HEK293 (cell line): ENCODE data around the gene RNF225.
A peak's percentile ranks its signal among the peaks of the same experiment; 100 is the strongest.

ENCODE experiments used
- BCL11B ChIP-seq: fragments of 450-650 bp; formaldehyde crosslinking; IDR thresholded peaks from 2 replicates; pipeline ENCODE4 v1.5.1; 2016; ENCODE audit warnings: low read depth, missing biosample characterization, missing genetic modification characterization
- GLIS1 ChIP-seq: fragments of 450-650 bp; formaldehyde crosslinking; IDR thresholded peaks from 2 replicates; pipeline ENCODE4 v1.5.1; 2016; ENCODE audit warnings: missing biosample characterization, missing genetic modification characterization
- MZF1 ChIP-seq: fragments of 450-650 bp; formaldehyde crosslinking; IDR thresholded peaks from 2 replicates; pipeline ENCODE4 v1.5.1; 2017; ENCODE audit warnings: missing biosample characterization, missing genetic modification characterization, borderline replicate concordance
- RBAK ChIP-seq: fragments of 450-650 bp; formaldehyde crosslinking; IDR thresholded peaks from 2 replicates; pipeline ENCODE4 v1.5.1; 2016; ENCODE audit warnings: missing biosample characterization, missing genetic modification characterization
- SETDB1 ChIP-seq: IDR thresholded peaks from one replicate; pipeline ENCODE4 v1.6.1; 2017; ENCODE audit warnings: mild to moderate bottlenecking, low read length, moderate library complexity, mixed read lengths; ENCODE audit not compliant: insufficient read length
- TRIM28 ChIP-seq: IDR thresholded peaks from 2 replicates; pipeline ENCODE4 v1.6.1; 2011; ENCODE audit warnings: low read length, control low read depth, borderline replicate concordance
- ZBTB17 ChIP-seq: fragments of 450-650 bp; formaldehyde crosslinking; IDR thresholded peaks from 2 replicates; pipeline ENCODE4 v1.5.1; 2016; ENCODE audit warnings: missing biosample characterization, missing genetic modification characterization
- ZNF10 ChIP-seq: fragments of 450-650 bp; formaldehyde crosslinking; IDR thresholded peaks from 2 replicates; pipeline ENCODE4 v1.5.1; 2017; ENCODE audit warnings: missing biosample characterization, missing genetic modification characterization
- ZNF121 ChIP-seq: fragments of 450-650 bp; formaldehyde crosslinking; IDR thresholded peaks from 2 replicates; pipeline ENCODE4 v1.5.1; 2016; ENCODE audit warnings: missing biosample characterization, missing genetic modification characterization
- ZNF133 ChIP-seq: fragments of 450-650 bp; formaldehyde crosslinking; IDR thresholded peaks from 2 replicates; pipeline ENCODE4 v1.5.1; 2016; ENCODE audit warnings: missing biosample characterization, missing genetic modification characterization
- ZNF155 ChIP-seq: fragments of 450-650 bp; formaldehyde crosslinking; IDR thresholded peaks from 2 replicates; pipeline ENCODE4 v1.5.1; 2016; ENCODE audit warnings: missing biosample characterization, missing genetic modification characterization
- ZNF202 ChIP-seq: fragments of 450-650 bp; formaldehyde crosslinking; IDR thresholded peaks from 2 replicates; pipeline ENCODE4 v1.5.1; 2016; ENCODE audit warnings: missing biosample characterization, missing genetic modification characterization, borderline replicate concordance
- ZNF23 ChIP-seq: fragments of 450-650 bp; formaldehyde crosslinking; IDR thresholded peaks from 2 replicates; pipeline ENCODE4 v1.5.1; 2016; ENCODE audit warnings: missing biosample characterization, missing genetic modification characterization, borderline replicate concordance
- ZNF366 ChIP-seq: fragments of 450-650 bp; formaldehyde crosslinking; conservative IDR thresholded peaks from 2 replicates; pipeline ENCODE4 v1.5.1; 2016; ENCODE audit warnings: missing biosample characterization, missing genetic modification characterization
- ZNF404 ChIP-seq: fragments of 450-650 bp; formaldehyde crosslinking; IDR thresholded peaks from 2 replicates; pipeline ENCODE4 v1.5.1; 2017; ENCODE audit warnings: missing biosample characterization, missing genetic modification characterization
- ZNF416 ChIP-seq: fragments of 450-650 bp; formaldehyde crosslinking; IDR thresholded peaks from 2 replicates; pipeline ENCODE4 v1.5.1; 2016; ENCODE audit warnings: missing biosample characterization, missing genetic modification characterization
- ZNF501 ChIP-seq: fragments of 450-650 bp; formaldehyde crosslinking; IDR thresholded peaks from 2 replicates; pipeline ENCODE4 v1.5.1; 2016; ENCODE audit warnings: missing biosample characterization, missing genetic modification characterization
- ZNF555 ChIP-seq: fragments of 450-650 bp; formaldehyde crosslinking; conservative IDR thresholded peaks from 2 replicates; pipeline ENCODE4 v1.5.1; 2017; ENCODE audit warnings: missing biosample characterization, mild to moderate bottlenecking, missing genetic modification characterization, inconsistent platforms
- ZNF558 ChIP-seq: fragments of 450-650 bp; formaldehyde crosslinking; IDR thresholded peaks from 2 replicates; pipeline ENCODE4 v1.5.1; 2016; ENCODE audit warnings: missing biosample characterization, missing genetic modification characterization
- ZNF600 ChIP-seq: fragments of 450-650 bp; formaldehyde crosslinking; IDR thresholded peaks from 2 replicates; pipeline ENCODE4 v1.5.1; 2016; ENCODE audit warnings: missing biosample characterization, missing genetic modification characterization
- ZNF664 ChIP-seq: fragments of 450-650 bp; formaldehyde crosslinking; IDR thresholded peaks from 2 replicates; pipeline ENCODE4 v1.5.1; 2016; ENCODE audit warnings: missing biosample characterization, missing genetic modification characterization
- ZNF701 ChIP-seq: fragments of 450-650 bp; formaldehyde crosslinking; IDR thresholded peaks from 2 replicates; pipeline ENCODE4 v1.5.1; 2016; ENCODE audit warnings: missing biosample characterization, missing genetic modification characterization
- ZNF776 ChIP-seq: fragments of 450-650 bp; formaldehyde crosslinking; IDR thresholded peaks from 2 replicates; pipeline ENCODE4 v1.5.0; 2017; ENCODE audit warnings: missing biosample characterization, missing genetic modification characterization, borderline replicate concordance
- ZNF792 ChIP-seq: fragments of 450-650 bp; formaldehyde crosslinking; IDR thresholded peaks from 2 replicates; pipeline ENCODE4 v1.5.1; 2016; ENCODE audit warnings: missing biosample characterization, missing genetic modification characterization
- ZSCAN16 ChIP-seq: fragments of 450-650 bp; formaldehyde crosslinking; IDR thresholded peaks from 2 replicates; pipeline ENCODE4 v1.5.1; 2016; ENCODE audit warnings: missing biosample characterization, missing genetic modification characterization
- ZSCAN30 ChIP-seq: fragments of 450-650 bp; IDR thresholded peaks from 2 replicates; pipeline ENCODE4 v1.5.1; 2018; ENCODE audit warnings: missing biosample characterization, mild to moderate bottlenecking, missing genetic modification characterization, moderate library complexity
- ZXDB ChIP-seq: fragments of 450-650 bp; formaldehyde crosslinking; IDR thresholded peaks from 2 replicates; pipeline ENCODE4 v1.5.1; 2016; ENCODE audit warnings: missing biosample characterization, missing genetic modification characterization
- TF ChIP-seq, protein P1 (sequence below): fragments of 450-650 bp; formaldehyde crosslinking; IDR thresholded peaks from 2 replicates; pipeline ENCODE4 v1.5.1; 2016; ENCODE audit warnings: missing biosample characterization, missing genetic modification characterization
- TF ChIP-seq, protein P2 (sequence below): fragments of 450-650 bp; formaldehyde crosslinking; IDR thresholded peaks from 2 replicates; pipeline ENCODE4 v1.5.1; 2016; ENCODE audit warnings: missing biosample characterization, missing genetic modification characterization, borderline replicate concordance
- TF ChIP-seq, protein P3 (sequence below): fragments of 450-650 bp; formaldehyde crosslinking; IDR thresholded peaks from 2 replicates; pipeline ENCODE4 v1.5.1; 2016; ENCODE audit warnings: missing biosample characterization, missing genetic modification characterization
- TF ChIP-seq, protein P4 (sequence below): fragments of 450-650 bp; formaldehyde crosslinking; IDR thresholded peaks from 2 replicates; pipeline ENCODE4 v1.5.1; 2016; ENCODE audit warnings: missing biosample characterization, missing genetic modification characterization

Gene RNF225

DNA sequence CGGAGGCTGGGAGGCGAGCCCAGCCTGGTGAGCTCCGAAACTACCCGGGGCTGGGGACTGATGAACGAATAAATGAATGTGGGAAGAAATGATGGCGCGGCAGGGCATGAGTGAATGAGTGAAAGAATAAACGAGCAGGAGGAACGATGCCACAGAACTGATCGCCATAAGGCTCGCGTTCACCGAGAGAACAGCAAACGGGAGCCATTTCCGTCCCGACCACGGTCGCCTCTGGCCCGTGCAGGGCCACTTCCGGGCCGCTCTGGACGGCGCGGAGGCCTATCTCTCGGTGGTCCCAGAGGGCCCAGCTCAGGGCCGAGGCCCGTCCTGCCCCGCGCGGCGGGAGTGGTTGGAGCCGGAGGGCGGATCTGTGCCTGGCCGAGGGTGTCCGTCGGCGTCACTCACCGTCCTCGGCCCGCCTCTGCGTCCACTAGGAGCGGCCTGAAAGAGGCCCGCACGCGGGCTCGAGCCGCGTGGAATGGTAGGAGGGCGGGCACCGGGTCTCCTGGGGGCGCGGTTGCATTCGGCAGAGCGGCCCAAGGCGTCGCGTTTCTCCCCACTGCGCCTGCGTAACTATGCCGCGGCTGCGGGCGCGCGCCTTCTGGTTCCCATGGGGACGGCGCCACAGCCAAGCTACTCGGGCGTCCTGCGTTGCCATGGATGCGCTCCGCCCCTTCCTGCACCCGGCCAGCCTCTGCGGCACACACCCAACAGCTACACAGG, 33.0 kb upstream of the RNF225 start, which contains the start of gene ZNF497 (continued):
- TF ChIP-seq ZNF416 (tag by site-specific recombination) = no peak
- peak; percentile 9; the same call in 1 of the 2 replicates for TF ChIP-seq TRIM28
- peak; percentile 89 for TF ChIP-seq ZNF600 (tag by site-specific recombination)
- TF ChIP-seq ZNF404 = no peak
- TF ChIP-seq ZNF366 (tag by site-specific recombination) = 0 out of 2 replicates have a peak, but pooled peaks have one; percentile 41
- no peak for TF ChIP-seq ZNF10 (tag by site-specific recombination)
- TF ChIP-seq ZNF701 (tag by site-specific recombination) = no peak
- TF ChIP-seq, protein P1, sequence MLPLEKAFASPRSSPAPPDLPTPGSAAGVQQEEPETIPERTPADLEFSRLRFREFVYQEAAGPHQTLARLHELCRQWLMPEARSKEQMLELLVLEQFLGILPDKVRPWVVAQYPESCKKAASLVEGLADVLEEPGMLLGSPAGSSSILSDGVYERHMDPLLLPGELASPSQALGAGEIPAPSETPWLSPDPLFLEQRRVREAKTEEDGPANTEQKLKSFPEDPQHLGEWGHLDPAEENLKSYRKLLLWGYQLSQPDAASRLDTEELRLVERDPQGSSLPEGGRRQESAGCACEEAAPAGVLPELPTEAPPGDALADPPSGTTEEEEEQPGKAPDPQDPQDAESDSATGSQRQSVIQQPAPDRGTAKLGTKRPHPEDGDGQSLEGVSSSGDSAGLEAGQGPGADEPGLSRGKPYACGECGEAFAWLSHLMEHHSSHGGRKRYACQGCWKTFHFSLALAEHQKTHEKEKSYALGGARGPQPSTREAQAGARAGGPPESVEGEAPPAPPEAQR (tag by site-specific recombination) = no peak; the same call in 1 of the 2 replicates
- TF ChIP-seq GLIS1 = peak; percentile 68
- TF ChIP-seq ZXDB (tag by site-specific recombination) = peak; percentile 92
- TF ChIP-seq, protein P2, sequence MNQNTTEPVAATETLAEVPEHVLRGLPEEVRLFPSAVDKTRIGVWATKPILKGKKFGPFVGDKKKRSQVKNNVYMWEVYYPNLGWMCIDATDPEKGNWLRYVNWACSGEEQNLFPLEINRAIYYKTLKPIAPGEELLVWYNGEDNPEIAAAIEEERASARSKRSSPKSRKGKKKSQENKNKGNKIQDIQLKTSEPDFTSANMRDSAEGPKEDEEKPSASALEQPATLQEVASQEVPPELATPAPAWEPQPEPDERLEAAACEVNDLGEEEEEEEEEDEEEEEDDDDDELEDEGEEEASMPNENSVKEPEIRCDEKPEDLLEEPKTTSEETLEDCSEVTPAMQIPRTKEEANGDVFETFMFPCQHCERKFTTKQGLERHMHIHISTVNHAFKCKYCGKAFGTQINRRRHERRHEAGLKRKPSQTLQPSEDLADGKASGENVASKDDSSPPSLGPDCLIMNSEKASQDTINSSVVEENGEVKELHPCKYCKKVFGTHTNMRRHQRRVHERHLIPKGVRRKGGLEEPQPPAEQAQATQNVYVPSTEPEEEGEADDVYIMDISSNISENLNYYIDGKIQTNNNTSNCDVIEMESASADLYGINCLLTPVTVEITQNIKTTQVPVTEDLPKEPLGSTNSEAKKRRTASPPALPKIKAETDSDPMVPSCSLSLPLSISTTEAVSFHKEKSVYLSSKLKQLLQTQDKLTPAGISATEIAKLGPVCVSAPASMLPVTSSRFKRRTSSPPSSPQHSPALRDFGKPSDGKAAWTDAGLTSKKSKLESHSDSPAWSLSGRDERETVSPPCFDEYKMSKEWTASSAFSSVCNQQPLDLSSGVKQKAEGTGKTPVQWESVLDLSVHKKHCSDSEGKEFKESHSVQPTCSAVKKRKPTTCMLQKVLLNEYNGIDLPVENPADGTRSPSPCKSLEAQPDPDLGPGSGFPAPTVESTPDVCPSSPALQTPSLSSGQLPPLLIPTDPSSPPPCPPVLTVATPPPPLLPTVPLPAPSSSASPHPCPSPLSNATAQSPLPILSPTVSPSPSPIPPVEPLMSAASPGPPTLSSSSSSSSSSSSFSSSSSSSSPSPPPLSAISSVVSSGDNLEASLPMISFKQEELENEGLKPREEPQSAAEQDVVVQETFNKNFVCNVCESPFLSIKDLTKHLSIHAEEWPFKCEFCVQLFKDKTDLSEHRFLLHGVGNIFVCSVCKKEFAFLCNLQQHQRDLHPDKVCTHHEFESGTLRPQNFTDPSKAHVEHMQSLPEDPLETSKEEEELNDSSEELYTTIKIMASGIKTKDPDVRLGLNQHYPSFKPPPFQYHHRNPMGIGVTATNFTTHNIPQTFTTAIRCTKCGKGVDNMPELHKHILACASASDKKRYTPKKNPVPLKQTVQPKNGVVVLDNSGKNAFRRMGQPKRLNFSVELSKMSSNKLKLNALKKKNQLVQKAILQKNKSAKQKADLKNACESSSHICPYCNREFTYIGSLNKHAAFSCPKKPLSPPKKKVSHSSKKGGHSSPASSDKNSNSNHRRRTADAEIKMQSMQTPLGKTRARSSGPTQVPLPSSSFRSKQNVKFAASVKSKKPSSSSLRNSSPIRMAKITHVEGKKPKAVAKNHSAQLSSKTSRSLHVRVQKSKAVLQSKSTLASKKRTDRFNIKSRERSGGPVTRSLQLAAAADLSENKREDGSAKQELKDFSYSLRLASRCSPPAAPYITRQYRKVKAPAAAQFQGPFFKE = no peak
- no peak for TF ChIP-seq ZNF121
- TF ChIP-seq, protein P3, sequence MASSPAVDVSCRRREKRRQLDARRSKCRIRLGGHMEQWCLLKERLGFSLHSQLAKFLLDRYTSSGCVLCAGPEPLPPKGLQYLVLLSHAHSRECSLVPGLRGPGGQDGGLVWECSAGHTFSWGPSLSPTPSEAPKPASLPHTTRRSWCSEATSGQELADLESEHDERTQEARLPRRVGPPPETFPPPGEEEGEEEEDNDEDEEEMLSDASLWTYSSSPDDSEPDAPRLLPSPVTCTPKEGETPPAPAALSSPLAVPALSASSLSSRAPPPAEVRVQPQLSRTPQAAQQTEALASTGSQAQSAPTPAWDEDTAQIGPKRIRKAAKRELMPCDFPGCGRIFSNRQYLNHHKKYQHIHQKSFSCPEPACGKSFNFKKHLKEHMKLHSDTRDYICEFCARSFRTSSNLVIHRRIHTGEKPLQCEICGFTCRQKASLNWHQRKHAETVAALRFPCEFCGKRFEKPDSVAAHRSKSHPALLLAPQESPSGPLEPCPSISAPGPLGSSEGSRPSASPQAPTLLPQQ = peak; percentile 78
- TF ChIP-seq ZNF202 = no peak
- TF ChIP-seq, protein P4, sequence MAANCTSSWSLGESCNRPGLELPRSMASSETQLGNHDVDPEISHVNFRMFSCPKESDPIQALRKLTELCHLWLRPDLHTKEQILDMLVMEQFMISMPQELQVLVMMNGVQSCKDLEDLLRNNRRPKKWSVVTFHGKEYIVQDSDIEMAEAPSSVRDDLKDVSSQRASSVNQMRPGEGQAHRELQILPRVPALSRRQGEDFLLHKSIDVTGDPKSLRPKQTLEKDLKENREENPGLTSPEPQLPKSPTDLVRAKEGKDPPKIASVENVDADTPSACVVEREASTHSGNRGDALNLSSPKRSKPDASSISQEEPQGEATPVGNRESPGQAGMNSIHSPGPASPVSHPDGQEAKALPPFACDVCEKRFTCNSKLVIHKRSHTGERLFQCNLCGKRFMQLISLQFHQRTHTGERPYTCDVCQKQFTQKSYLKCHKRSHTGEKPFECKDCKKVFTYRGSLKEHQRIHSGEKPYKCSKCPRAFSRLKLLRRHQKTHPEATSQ (tag by site-specific recombination) = no peak
- TF ChIP-seq ZSCAN30 (tag by site-specific recombination) = peak; percentile 95
- TF ChIP-seq ZNF664 (tag by site-specific recombination) = no peak
- no peak for TF ChIP-seq ZNF155 (tag by site-specific recombination)
- TF ChIP-seq ZNF555 (tag by site-specific recombination) = no peak
- TF ChIP-seq ZNF558 (tag by site-specific recombination) = no peak
- no peak; the same call in 1 of the 2 replicates for TF ChIP-seq ZNF501 (tag by site-specific recombination)
- TF ChIP-seq SETDB1 = no peak
- 0 out of 2 replicates have a peak, but pooled peaks have one; percentile 20 for TF ChIP-seq MZF1
- no peak for TF ChIP-seq ZNF792 (tag by site-specific recombination)
- TF ChIP-seq ZNF133 (tag by site-specific recombination) = no peak
- TF ChIP-seq ZNF23 (tag by site-specific recombination) = no peak
- TF ChIP-seq ZSCAN16 (tag by site-specific recombination) = no peak
- TF ChIP-seq ZBTB17 (tag by site-specific recombination) = peak; percentile 86
- no peak for TF ChIP-seq BCL11B (tag by site-specific recombination)
- no peak for TF ChIP-seq RBAK (tag by site-specific recombination)
- no peak for TF ChIP-seq ZNF776 (tag by site-specific recombination)
